K562 (cell line): ENCODE measurements around the gene MBOAT7. TPM values are rescaled to one million over a fixed set of nuclear protein-coding genes. Genes with fewer than 3 reads are reported as not detected.
A peak's percentile ranks its signal among the peaks of the same experiment; 100 is the strongest.

Experiments used
- BACH1 ChIP-seq: fragments of 200-800 bp; sonication (Bioruptor generic); IDR thresholded peaks from 2 replicates; pipeline ENCODE4 v1.6.1; 2016; ENCODE audit warnings: missing genetic modification characterization, missing compliant biosample characterization
- CBX1 ChIP-seq: sonication (generic); IDR thresholded peaks from 2 replicates; pipeline ENCODE4 v1.6.1; 2016; ENCODE audit warnings: antibody characterized with exemption, low read depth, mild to moderate bottlenecking
- GMEB1 ChIP-seq: fragments of 250-450 bp; sonication (Bioruptor Pico); IDR thresholded peaks from 2 replicates; pipeline ENCODE4 v1.4.0; 2020; ENCODE audit warnings: mild to moderate bottlenecking
- ILK ChIP-seq: fragments of 450-650 bp; IDR thresholded peaks from 2 replicates; pipeline ENCODE4 v1.6.1; 2016; ENCODE audit warnings: missing genetic modification characterization, low read depth, mild to moderate bottlenecking, missing compliant biosample characterization, moderate library complexity, borderline replicate concordance
- KLF16 ChIP-seq: IDR thresholded peaks from 2 replicates; pipeline ENCODE4 v1.6.1; 2016; ENCODE audit warnings: antibody characterized with exemption
- LCOR ChIP-seq: sonication (generic); formaldehyde crosslinking; IDR thresholded peaks from 2 replicates; pipeline ENCODE4 v1.8.0; 2022; ENCODE audit warnings: mild to moderate bottlenecking, missing genetic modification reagents
- MAFK ChIP-seq: IDR thresholded peaks from 2 replicates; pipeline ENCODE4 v1.6.1; 2011; ENCODE audit warnings: low read length, improper control_type of control experiment
- MECOM ChIP-seq: fragments of 250-450 bp; sonication (Bioruptor Pico); IDR thresholded peaks from 2 replicates; pipeline ENCODE4 v1.8.0; 2022; ENCODE audit warnings: inconsistent platforms
- MNT ChIP-seq, 2 experiments: fragments of 450-650 bp; conservative IDR thresholded peaks; 2 replicates each; pipeline ENCODE4 v1.6.1; 2017; ENCODE audit warnings: mild to moderate bottlenecking in 2 of 2, moderate library complexity in 2 of 2
- MTA1 ChIP-seq: fragments of 450-650 bp; IDR thresholded peaks from 2 replicates; pipeline ENCODE4 v1.6.1; 2017; ENCODE audit warnings: borderline replicate concordance
- NFYB ChIP-seq: IDR thresholded peaks from 2 replicates; pipeline ENCODE4 v1.6.1; 2011; ENCODE audit warnings: mild to moderate bottlenecking, moderate library complexity; ENCODE audit not compliant: insufficient read length; ENCODE audit errors: extremely low read depth
- PKNOX1 ChIP-seq: fragments of 450-650 bp; IDR thresholded peaks from 2 replicates; pipeline ENCODE4 v1.6.1; 2016
- POLR2B ChIP-seq: fragments of 450-650 bp; IDR thresholded peaks from 2 replicates; pipeline ENCODE4 v1.6.1; 2018; ENCODE audit warnings: low read depth; ENCODE audit not compliant: partially characterized antibody
- PTRF ChIP-seq: fragments of 450-650 bp; IDR thresholded peaks from 2 replicates; pipeline ENCODE4 v1.6.1; 2016; ENCODE audit warnings: mild to moderate bottlenecking, missing genetic modification characterization, missing compliant biosample characterization
- RBM15 ChIP-seq: fragments of 200-400 bp; formaldehyde crosslinking; IDR thresholded peaks from 2 replicates; pipeline ENCODE4 v1.6.1; 2018; ENCODE audit warnings: mild to moderate bottlenecking, low read length, moderate library complexity; ENCODE audit not compliant: insufficient read depth
- SIX5 ChIP-seq, 2 experiments: IDR thresholded peaks; 2 replicates each; pipeline ENCODE4 v1.6.1; 2011; ENCODE audit warnings: low read length in 2 of 2, borderline replicate concordance in 1 of 2, low read depth in 1 of 2, mild to moderate bottlenecking in 1 of 2, moderate library complexity in 1 of 2; ENCODE audit not compliant: insufficient read depth in 1 of 2
- SMARCA4 ChIP-seq: fragments of 450-650 bp; IDR thresholded peaks from 2 replicates; pipeline ENCODE4 v1.6.1; 2016
- ZBTB12 ChIP-seq: fragments of 250-450 bp; sonication (Bioruptor Pico); IDR thresholded peaks from 2 replicates; pipeline ENCODE4 v1.4.0; 2020
- ZC3H4 ChIP-seq: sonication (generic); formaldehyde crosslinking; IDR thresholded peaks from 2 replicates; pipeline ENCODE4 v1.9.0; 2021; ENCODE audit warnings: missing genetic modification reagents, borderline replicate concordance
- ZNF224 ChIP-seq: sonication (generic); formaldehyde crosslinking; IDR thresholded peaks from 2 replicates; pipeline ENCODE4 v1.8.0; 2022; ENCODE audit warnings: mild to moderate bottlenecking, missing genetic modification reagents
- ZNF316 ChIP-seq: fragments of 450-650 bp; IDR thresholded peaks from 2 replicates; pipeline ENCODE4 v1.6.1; 2016
- ZNF79 ChIP-seq: fragments of 250-450 bp; sonication (Bioruptor Pico); IDR thresholded peaks from 2 replicates; pipeline ENCODE4 v1.4.0; 2020; ENCODE audit warnings: low read depth, mild to moderate bottlenecking, moderate library complexity
- polyA plus RNA-seq, 8 experiments: library from polyadenylated mRNA; depleted of rRNA in 4 of 8; stranded (reverse) in 5 of 8; unstranded in 3 of 8; fragments of >200 nt; fragmentation: Nextera tagmentation in 2 of 8; fragmentation: Illumina TruSeq in 1 of 8; extraction: Ambion mirVana in 2 of 8; extraction: Trizol in 1 of 8; gene quantifications; 2 replicates each; pipeline versions ENCODE4 v1.2.1 to v1.2.3, GENCODE V29; 2011 to 2014; ENCODE audit warnings: inconsistent platforms in 1 of 8, missing spikeins in 1 of 8
- total RNA-seq, 7 experiments: library from RNA; depleted of rRNA in 6 of 7; stranded (reverse); fragments of >200 nt in 6 of 7; fragmentation: Illumina TruSeq in 2 of 7; extraction: Trizol in 2 of 7; gene quantifications; 2 replicates each; pipeline versions ENCODE4 v1.2.1 to v1.2.3, GENCODE V29; 2011 to 2021; ENCODE audit warnings: low replicate concordance in 1 of 7

The MBOAT7 gene
- total and polyA plus RNA-seq, 9 of the 15 experiments (the other 6 are each of a cell fraction or from before 2014, with no cell fraction given): 1.4 to 153 (median 56.1) TPM

GRCh38 chr19:54231077-54231931 lies 41.9 kb upstream of the MBOAT7 start (continued):
- TF ChIP-seq GMEB1 (CRISPR knock-in tag) (no peak), ZBTB12 (CRISPR knock-in tag) (no peak), ZC3H4 (CRISPR knock-in tag) (no peak), MNT (conservative IDR thresholded peaks at IDR 0.05) (no peak), SIX5 (IDR thresholded peaks at IDR 0.05; ENCODE audit: borderline replicate concordance in 1 of 2, insufficient read depth in 1 of 2, low read depth in 1 of 2, low read length in 2 of 2) (no peak), ILK (tag) (no peak), KLF16 (no peak; the same call in 1 of the 2 replicates), ZNF316 (no peak), NFYB (no peak), ZNF79 (CRISPR knock-in tag) (no peak), MECOM (no peak), BACH1 (no peak), MAFK (no peak), PTRF (tag) (no peak), POLR2B (no peak), MTA1 (no peak), PKNOX1 (no peak), LCOR (CRISPR knock-in tag) (peak; percentile 50; the same call in 1 of the 2 replicates), RBM15 (no peak), ZNF224 (CRISPR knock-in tag) (no peak), CBX1 (no peak), SMARCA4 (peak; percentile 51)
